CD8-positive, alpha-beta memory T cell (primary cell): ENCODE data around the gene MEGF6. TPM values are rescaled to one million over a fixed set of nuclear protein-coding genes. Genes with fewer than 3 reads are reported as not detected.
A peak's percentile ranks its signal among the peaks of the same experiment; 100 is the strongest.

ENCODE experiments used
- CTCF ChIA-PET: fragments of 350-600 bp; sonication (Branson Sonifier 250); formaldehyde crosslinking; loops from one replicate; lab custom pipeline; 2021; ENCODE audit warnings: antibody characterized with exemption; lab: Charles Lee
- POLR2A ChIA-PET: fragments of 350-600 bp; sonication (Branson Sonifier 250); formaldehyde crosslinking; loops from one replicate; lab custom pipeline; 2021; ENCODE audit warnings: antibody characterized with exemption; lab: Charles Lee
- DNase-seq, 5 donors: peaks; one replicate each; pipeline versions ENCODE4 v3.0.0 to v3.0.0-alpha.2; 2020 to 2022; ENCODE audit warnings: mixed read lengths in 1 of 5
- H3K27ac ChIP-seq: one replicate; pipeline ENCODE4 v1.7.0; 2013; ENCODE audit warnings: low read depth, mild to moderate bottlenecking, low read length, moderate library complexity
- H3K27me3 ChIP-seq: 2 replicates; pipeline ENCODE4 v1.7.0; 2013; ENCODE audit warnings: low read length, mild to moderate bottlenecking; ENCODE audit not compliant: insufficient read depth, poor library complexity, severe bottlenecking
- H3K36me3 ChIP-seq: 2 replicates; pipeline ENCODE4 v1.7.0; 2013; ENCODE audit warnings: mild to moderate bottlenecking, low read length, moderate library complexity; ENCODE audit not compliant: insufficient read depth
- H3K4me1 ChIP-seq: 2 replicates; pipeline ENCODE4 v1.7.0; 2013; ENCODE audit warnings: mild to moderate bottlenecking, low read length, moderate library complexity; ENCODE audit not compliant: insufficient read depth
- H3K4me3 ChIP-seq: 2 replicates; pipeline ENCODE4 v1.7.0; 2013; ENCODE audit warnings: mild to moderate bottlenecking, low read length
- H3K9me3 ChIP-seq: 2 replicates; pipeline ENCODE4 v1.7.0; 2013; ENCODE audit warnings: mild to moderate bottlenecking, low read length
- H3K27ac Mint-ChIP-seq, 8 donors: one replicate each; pipeline ENCODE4 v1.8.0; 2020 to 2021; ENCODE audit warnings: mixed read lengths in 8 of 8, mild to moderate bottlenecking in 6 of 8, inconsistent platforms in 3 of 8, moderate library complexity in 3 of 8
- H3K27me3 Mint-ChIP-seq, 2 donors: one replicate each; pipeline ENCODE4 v1.8.0; 2020 to 2021; ENCODE audit warnings: mixed read lengths in 2 of 2, mild to moderate bottlenecking in 1 of 2, moderate library complexity in 1 of 2
- H3K36me3 Mint-ChIP-seq, 3 donors: one replicate each; pipeline ENCODE4 v1.8.0; 2020 to 2021; ENCODE audit warnings: mixed read lengths in 3 of 3, inconsistent platforms in 1 of 3, mild to moderate bottlenecking in 1 of 3
- H3K4me1 Mint-ChIP-seq, 3 donors: one replicate each; pipeline ENCODE4 v1.8.0; 2020 to 2021; ENCODE audit warnings: mixed read lengths in 3 of 3, inconsistent platforms in 1 of 3, mild to moderate bottlenecking in 1 of 3
- H3K4me3 Mint-ChIP-seq, 7 donors: one replicate each; pipeline ENCODE4 v1.8.0; 2020 to 2021; ENCODE audit warnings: mixed read lengths in 7 of 7, mild to moderate bottlenecking in 6 of 7, moderate library complexity in 4 of 7, inconsistent platforms in 2 of 7
- H3K9me3 Mint-ChIP-seq, 5 donors: one replicate each; pipeline ENCODE4 v1.8.0; 2020 to 2022; ENCODE audit warnings: mixed read lengths in 5 of 5, mild to moderate bottlenecking in 3 of 5, moderate library complexity in 2 of 5, inconsistent platforms in 1 of 5
- polyA plus RNA-seq: library from polyadenylated mRNA; unstranded; fragments of 300-500 nt; fragmentation: Illumina TruSeq; gene quantifications from one replicate; pipeline ENCODE4 v1.2.3, GENCODE V29; 2021
- total RNA-seq, 2 experiments: library from RNA; stranded (reverse); gene quantifications; one replicate each; pipeline ENCODE4 v1.2.3, GENCODE V29; 2021

The MEGF6 gene
- total and polyA plus RNA-seq, 3 experiments from 2014 or later: 3.4 to 12.0 (median 10.8) TPM

DNA sequence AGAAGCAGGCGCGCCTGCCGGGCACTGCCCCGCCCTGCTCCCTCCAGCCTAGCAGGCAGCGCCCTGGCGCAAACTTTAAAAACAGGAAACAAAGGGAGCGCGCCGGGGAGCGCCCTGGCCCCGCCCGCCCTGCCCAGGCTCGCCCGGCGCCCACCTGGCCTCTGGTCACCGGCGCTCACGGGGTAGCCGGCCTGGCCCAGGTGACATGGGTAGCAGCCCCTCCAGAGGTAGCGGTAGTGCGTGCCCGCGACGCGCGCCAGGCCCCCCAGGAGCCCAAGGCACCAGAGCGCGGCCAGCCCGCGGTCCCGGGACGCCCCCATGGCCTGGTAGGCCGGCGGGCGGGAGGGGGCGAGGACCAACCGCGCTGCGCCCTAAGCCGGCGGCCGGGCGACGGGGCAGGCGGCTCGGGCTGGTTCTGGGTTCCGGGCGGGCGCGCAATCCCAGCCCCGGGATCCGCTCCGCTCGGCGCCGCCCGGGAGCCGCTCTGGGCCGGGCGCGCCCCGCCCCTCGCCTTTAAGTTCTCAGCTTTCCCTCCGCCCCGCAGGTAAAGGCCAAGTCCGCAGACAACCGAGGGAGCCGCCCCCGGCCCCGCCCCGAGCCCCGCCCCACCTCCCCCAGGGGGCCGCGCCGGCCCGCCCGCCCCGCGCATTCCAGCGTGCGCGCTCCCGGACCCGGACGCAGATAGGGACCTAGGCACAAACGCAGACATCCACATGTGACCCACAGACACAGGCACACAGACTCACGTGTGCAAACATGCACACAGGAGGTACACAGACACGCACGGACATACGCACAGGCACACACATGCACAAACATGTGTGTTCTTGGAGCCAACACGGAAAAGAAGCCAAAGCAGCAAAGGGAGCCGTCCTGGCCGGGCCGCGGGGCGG is 80.1 kb downstream of the MEGF6 start:
- H3K4me3 Mint-ChIP-seq: peak overlapping the region; percentile 81 to 90 (median 84)
- peak; percentile 48 to 87 (median 75) for DNase-seq
- ChIA-PET CTCF (interaction anchor here (1.0 to 1.7 kb wide), 4 partner anchors 13 to 91 kb away, joined by 3 to 9 read pairs (median 4); no protein-coding TSS in a partner anchor), POLR2A (interaction anchor here (1.0 kb wide), 3 partner anchors 14 to 94 kb away, joined by 3 read pairs; no protein-coding TSS in a partner anchor)
- peaks cover 4 to 33% (median 4%) of the 10 kb centered on the region in 3 donors for H3K4me1 Mint-ChIP-seq
- H3K4me3 ChIP-seq: peak overlapping the region; percentile 71
- no peak overlapping the region for H3K27ac ChIP-seq
- peaks cover 0 to 1% (median 0%) of the 10 kb centered on the region in 3 donors for H3K36me3 Mint-ChIP-seq
- peak overlapping the region in 7 of 8 donors; percentile 68 to 98 (median 97) for H3K27ac Mint-ChIP-seq
- no peaks in the 10 kb centered on the region for H3K9me3 Mint-ChIP-seq
- H3K27me3 ChIP-seq: no peaks in the 10 kb centered on the region
- H3K4me1 ChIP-seq: peaks cover 11% of the 10 kb centered on the region
- H3K27me3 Mint-ChIP-seq: peaks cover 0 to 1% of the 10 kb centered on the region in 2 donors
- no peaks in the 10 kb centered on the region for H3K9me3 ChIP-seq
- H3K36me3 ChIP-seq: no peaks in the 10 kb centered on the region

DNA sequence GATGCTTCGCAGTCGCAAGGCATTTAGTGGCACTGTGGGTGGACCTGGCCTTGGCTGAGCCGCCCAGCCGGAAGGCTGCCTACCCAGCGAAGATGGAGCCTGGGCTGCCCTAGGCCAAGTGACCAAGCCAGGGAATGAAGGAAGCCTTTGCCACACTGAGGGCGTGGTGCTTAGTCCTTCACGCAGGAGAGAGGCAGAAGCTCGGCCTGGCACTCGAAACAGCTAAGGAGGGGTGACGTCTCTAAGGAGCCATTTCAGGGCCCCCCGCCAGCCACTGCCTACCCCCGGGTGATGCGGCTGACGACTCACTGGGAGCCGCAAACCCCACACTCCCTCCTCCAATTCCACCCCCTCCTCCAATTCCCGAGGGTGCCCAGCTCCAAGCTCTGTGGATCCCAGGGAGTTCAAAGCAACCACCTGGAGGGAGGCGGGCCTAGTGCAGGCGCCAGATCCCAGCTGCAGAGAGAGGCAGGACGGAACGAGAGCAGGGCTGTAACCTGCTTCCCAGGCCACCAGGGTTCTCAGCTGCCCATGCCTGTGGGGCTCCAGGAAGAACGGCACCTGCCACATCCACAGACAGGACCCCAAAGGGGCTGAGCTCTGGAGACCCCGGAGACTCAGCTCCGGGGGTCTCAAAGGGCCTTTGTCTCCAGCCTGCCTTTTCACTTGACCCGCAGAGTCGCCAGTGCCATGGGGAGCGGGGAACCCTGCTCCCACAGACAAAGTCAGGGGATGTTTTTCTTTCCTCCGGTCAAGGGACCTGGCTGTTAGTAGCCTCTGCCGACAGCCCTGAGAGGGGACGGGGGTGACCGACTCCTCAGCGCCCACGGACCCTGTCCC is 81.0 kb downstream of the MEGF6 start:
- CTCF ChIA-PET: interaction anchor here (1.1 to 1.7 kb wide), 3 partner anchors 12 to 39 kb away, joined by 3 to 9 read pairs (median 4); no protein-coding TSS in a partner anchor
- peak overlapping the region; percentile 24 for H3K27ac ChIP-seq
- peaks cover 4 to 33% (median 4%) of the 10 kb centered on the region in 3 donors for H3K4me1 Mint-ChIP-seq

DNA sequence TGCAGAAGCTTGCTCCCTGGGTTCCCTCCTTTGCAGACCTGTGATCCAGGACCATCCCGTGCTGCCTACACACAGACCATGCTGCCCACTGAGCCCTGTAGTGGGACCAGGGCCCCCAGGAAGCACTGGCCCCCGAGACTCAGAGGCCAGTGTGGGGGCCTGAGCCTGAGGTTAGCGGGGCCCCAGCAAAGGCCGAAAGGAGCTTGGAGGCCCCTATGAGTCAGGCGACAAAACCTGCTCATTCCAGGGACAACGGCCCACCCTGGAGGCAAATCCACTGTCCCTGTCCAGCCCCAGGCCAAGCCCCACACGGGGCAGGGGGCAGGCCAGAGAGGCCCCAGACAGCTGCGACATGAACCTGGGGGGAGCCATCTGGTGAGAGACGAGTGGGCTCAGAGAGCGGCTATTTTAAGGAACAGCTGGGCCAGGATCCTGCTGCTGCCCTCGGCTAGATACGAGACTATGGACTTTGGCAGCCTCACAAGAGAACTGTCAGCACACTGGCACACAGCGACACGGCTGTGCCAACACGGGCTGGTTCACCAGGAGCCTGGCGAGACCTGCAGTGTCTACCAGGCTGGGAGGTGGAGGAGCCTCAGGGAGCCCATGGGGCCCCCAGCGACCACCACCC is 82.1 kb downstream of the MEGF6 start:
- Mint-ChIP-seq H3K36me3 (peaks cover 0 to 5% (median 0%) of the 10 kb centered on the region in 3 donors), H3K27ac (peak overlapping the region in 1 of 8 donors; percentile 14), H3K4me3 (peak overlapping the region in 6 of 7 donors; percentile 29 to 84 (median 39)), H3K4me1 (peaks cover 4 to 41% (median 4%) of the 10 kb centered on the region in 3 donors), H3K27me3 (peaks cover 0 to 1% of the 10 kb centered on the region in 2 donors), H3K9me3 (no peaks in the 10 kb centered on the region)
- H3K4me1 ChIP-seq: peaks cover 11% of the 10 kb centered on the region
- H3K27ac ChIP-seq: no peak overlapping the region
- ChIA-PET POLR2A (no interaction called here), CTCF (interaction anchor here (1.7 kb wide), 1 partner anchor 11 kb away, joined by 9 read pairs; no protein-coding TSS in a partner anchor)
- no peaks in the 10 kb centered on the region for H3K36me3 ChIP-seq
- H3K4me3 ChIP-seq: no peak overlapping the region
- no peaks in the 10 kb centered on the region for H3K27me3 ChIP-seq
- DNase-seq: no peak
- no peaks in the 10 kb centered on the region for H3K9me3 ChIP-seq

More for the DNA sequence above, 81.0 kb downstream of the MEGF6 start:
- POLR2A ChIA-PET: interaction anchor here (1.0 kb wide), 2 partner anchors 35 to 95 kb away, joined by 3 read pairs; no protein-coding TSS in a partner anchor
- Mint-ChIP-seq H3K36me3 (peaks cover 0 to 1% (median 0%) of the 10 kb centered on the region in 3 donors), H3K27me3 (peaks cover 0 to 1% of the 10 kb centered on the region in 2 donors), H3K27ac (peak overlapping the region in 4 of 8 donors; percentile 17 to 47 (median 24)), H3K9me3 (no peaks in the 10 kb centered on the region), H3K4me3 (peak overlapping the region; percentile 74 to 90 (median 82))
- no peaks in the 10 kb centered on the region for H3K36me3 ChIP-seq
- H3K4me3 ChIP-seq: peak overlapping the region; percentile 71
- DNase-seq: no peak
- H3K27me3 ChIP-seq: no peaks in the 10 kb centered on the region
- no peaks in the 10 kb centered on the region for H3K9me3 ChIP-seq
- peaks cover 11% of the 10 kb centered on the region for H3K4me1 ChIP-seq

DNA sequence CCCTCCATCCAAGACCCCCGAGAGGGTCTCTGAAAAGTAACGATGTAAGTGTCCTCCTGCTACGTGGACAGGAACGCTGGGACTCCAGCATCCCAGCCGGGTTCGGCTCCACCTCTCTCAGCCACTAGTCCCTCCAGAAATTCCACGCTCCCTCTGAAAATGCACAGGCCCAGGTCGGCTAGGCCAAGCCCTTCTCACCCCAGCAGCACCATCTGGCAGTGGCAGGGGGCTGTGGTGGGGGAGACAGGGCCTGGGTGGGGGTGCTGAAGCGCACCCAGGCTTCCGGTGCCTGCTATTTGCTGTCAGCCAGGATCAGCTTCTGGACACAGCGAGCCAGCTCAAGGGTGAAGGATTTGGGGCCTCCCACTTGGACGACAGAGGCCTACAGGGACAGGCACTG is 83.5 kb downstream of the MEGF6 start:
- Mint-ChIP-seq H3K4me1 (peaks cover 4 to 41% (median 4%) of the 10 kb centered on the region in 3 donors), H3K36me3 (peaks cover 0 to 5% (median 0%) of the 10 kb centered on the region in 3 donors), H3K4me3 (no peak overlapping the region), H3K27me3 (peaks cover 0 to 1% of the 10 kb centered on the region in 2 donors), H3K9me3 (no peaks in the 10 kb centered on the region), H3K27ac (peak overlapping the region in 1 of 8 donors; percentile 92)
- Histone ChIP-seq H3K27me3 (no peaks in the 10 kb centered on the region), H3K27ac (no peak overlapping the region), H3K4me3 (no peak overlapping the region), H3K4me1 (peaks cover 11% of the 10 kb centered on the region), H3K36me3 (no peaks in the 10 kb centered on the region), H3K9me3 (no peaks in the 10 kb centered on the region)
- ChIA-PET POLR2A (no interaction called here), CTCF (no interaction called here)
- DNase-seq: no peak

DNA sequence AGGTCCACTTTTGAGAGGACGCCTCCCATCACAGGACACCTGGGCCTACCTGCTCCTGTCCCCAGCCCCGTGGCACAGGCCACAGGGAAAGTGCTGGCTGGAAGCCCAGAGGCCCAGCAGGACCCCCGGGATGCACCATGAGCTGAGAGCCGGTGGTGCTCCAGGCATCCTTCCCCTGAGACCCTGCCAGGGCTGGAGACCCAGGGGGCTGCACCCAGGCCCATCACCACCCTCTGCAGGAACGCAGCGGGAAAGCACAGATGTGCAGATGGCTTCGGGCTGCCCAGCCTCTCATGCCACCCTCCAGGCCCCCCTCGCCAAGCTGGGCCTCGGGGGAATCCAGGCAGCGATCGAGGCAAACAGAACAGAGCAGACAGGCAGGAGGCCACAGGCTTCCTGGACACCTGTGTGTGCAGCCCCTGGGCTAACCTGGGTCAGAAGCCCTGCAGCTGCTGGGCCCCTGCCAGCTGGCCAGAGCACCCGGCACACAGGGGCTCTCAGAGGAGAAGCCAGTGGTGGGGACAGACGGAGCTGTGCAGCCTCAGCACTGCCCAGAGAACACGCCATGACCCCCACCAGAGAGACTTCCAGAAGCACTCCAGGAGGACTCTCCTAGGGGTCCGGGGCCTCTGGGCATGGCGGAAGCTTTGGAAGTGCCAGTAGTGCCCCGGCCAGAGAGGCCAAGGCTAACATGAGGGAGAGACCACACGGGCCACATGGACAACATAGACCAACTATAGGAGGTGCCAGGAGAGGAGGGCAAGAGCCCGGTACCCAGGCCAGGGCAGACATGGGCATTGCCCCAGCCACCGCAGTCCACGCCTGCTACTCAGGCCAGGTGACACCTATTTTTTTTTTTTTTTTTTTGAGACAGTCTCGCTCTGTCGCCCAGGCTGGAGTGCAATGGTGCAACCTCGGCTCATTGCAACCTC is 85.5 kb downstream of the MEGF6 start:
- no peak overlapping the region for H3K4me3 ChIP-seq
- Mint-ChIP-seq H3K27me3 (no peaks in the 10 kb centered on the region), H3K4me3 (no peak overlapping the region), H3K36me3 (peaks cover 0 to 5% (median 0%) of the 10 kb centered on the region in 3 donors), H3K9me3 (no peaks in the 10 kb centered on the region), H3K4me1 (peaks cover 0 to 36% (median 2%) of the 10 kb centered on the region in 3 donors), H3K27ac (no peak overlapping the region)
- H3K9me3 ChIP-seq: no peaks in the 10 kb centered on the region
- CTCF ChIA-PET: interaction anchor here (1.1 kb wide), 1 partner anchor 35 kb away, joined by 4 read pairs; no protein-coding TSS in a partner anchor
- POLR2A ChIA-PET: no interaction called here
- no peak for DNase-seq
- peaks cover 11% of the 10 kb centered on the region for H3K4me1 ChIP-seq
- no peaks in the 10 kb centered on the region for H3K27me3 ChIP-seq
- H3K27ac ChIP-seq: no peak overlapping the region
- no peaks in the 10 kb centered on the region for H3K36me3 ChIP-seq

DNA sequence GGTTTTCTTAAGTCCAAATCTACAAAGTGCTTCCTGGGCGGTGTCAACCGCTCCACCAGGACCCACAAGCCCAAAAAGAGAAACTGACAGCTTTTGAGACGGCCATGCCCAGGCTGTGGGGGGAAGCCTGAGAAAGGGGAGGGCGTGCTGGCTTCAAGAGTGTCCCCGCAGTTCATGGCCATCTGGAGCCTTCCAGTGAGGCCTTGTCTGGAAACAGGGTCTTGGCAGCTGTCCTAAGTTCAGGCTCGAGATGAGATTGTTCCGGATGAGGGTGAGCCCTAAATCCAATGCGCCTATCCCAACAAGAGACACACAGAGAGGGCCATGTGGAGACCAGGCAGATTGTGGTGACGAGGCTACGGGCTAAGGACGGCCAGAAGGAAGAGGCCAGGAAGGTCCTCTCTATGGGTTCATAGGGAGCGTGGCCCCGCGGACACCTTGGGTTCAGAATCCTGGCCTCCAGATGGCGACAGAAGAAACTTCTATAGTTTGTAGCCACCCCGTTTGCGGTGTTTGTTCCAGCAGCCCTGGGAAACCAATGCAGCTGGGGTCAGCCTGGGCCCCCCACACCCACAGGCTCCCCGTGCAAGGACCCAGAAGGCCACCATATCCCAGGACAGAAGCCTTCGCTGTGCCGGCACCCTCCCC is 86.6 kb downstream of the MEGF6 start:
- Mint-ChIP-seq H3K9me3 (no peaks in the 10 kb centered on the region), H3K4me1 (peaks cover 0 to 28% (median 0%) of the 10 kb centered on the region in 3 donors), H3K27me3 (no peaks in the 10 kb centered on the region), H3K36me3 (peaks cover 0 to 4% (median 0%) of the 10 kb centered on the region in 3 donors), H3K4me3 (peak overlapping the region in 1 of 7 donors; percentile 45), H3K27ac (no peak overlapping the region)
- Histone ChIP-seq H3K9me3 (no peaks in the 10 kb centered on the region), H3K4me1 (peaks cover 5% of the 10 kb centered on the region), H3K27ac (no peak overlapping the region), H3K27me3 (no peaks in the 10 kb centered on the region), H3K36me3 (no peaks in the 10 kb centered on the region), H3K4me3 (no peak overlapping the region)
- DNase-seq: no peak
- ChIA-PET POLR2A (no interaction called here), CTCF (no interaction called here)
